B cell (primary cell): Measurements from ENCODE around the gene SPATA2. TPM values are rescaled to one million over a fixed set of nuclear protein-coding genes. Genes with fewer than 3 reads are reported as not detected.

Experiments
- ATAC-seq: fragments of 200-7000 bp; cut with Tn5 transposase; one replicate; pipeline ENCODE4 v1.10.0; 2021; ENCODE audit warnings: low read depth, mild to moderate bottlenecking, moderate number of reproducible peaks, moderate library complexity
- CTCF ChIA-PET: fragments of 350-600 bp; sonication (Branson Sonifier 250); formaldehyde crosslinking; loops from one replicate; lab custom pipeline; 2021; ENCODE audit warnings: antibody characterized with exemption, inconsistent platforms; lab: Charles Lee
- POLR2A ChIA-PET: fragments of 350-600 bp; sonication (Branson Sonifier 250); formaldehyde crosslinking; loops from one replicate; lab custom pipeline; 2021; ENCODE audit warnings: antibody characterized with exemption; lab: Charles Lee
- DNase-seq: peaks from one replicate; pipeline ENCODE4 v3.0.0; 2013
- H2AFZ ChIP-seq: 2 replicates; pipeline ENCODE4 v1.6.1; 2012; ENCODE audit warnings: mild to moderate bottlenecking, low read depth, low read length; ENCODE audit not compliant: insufficient read depth, poor library complexity, severe bottlenecking
- H3K27ac ChIP-seq, 2 donors: 1 replicate in 1 of 2; 2 replicates in 1 of 2; pipeline ENCODE4 v1.5.1; 2012 to 2013; ENCODE audit warnings: low read length in 2 of 2, mild to moderate bottlenecking in 2 of 2, moderate library complexity in 1 of 2
- H3K27me3 ChIP-seq, 4 experiments: fragments of 200-600 bp in 1 of 4; sonication (generic) in 1 of 4; replicated peaks in 1 of 4; 1 replicate in 2 of 4; 2 replicates in 2 of 4; pipeline versions ENCODE4 v1.6.1 to v1.7.0; 2013 to 2016; ENCODE audit warnings: low read length in 3 of 4, mild to moderate bottlenecking in 2 of 4, mixed read lengths in 1 of 4, moderate library complexity in 1 of 4; ENCODE audit not compliant: insufficient read depth in 4 of 4, control insufficient read depth in 3 of 4; ENCODE audit errors: control extremely low read depth in 1 of 4
- H3K36me3 ChIP-seq, 2 experiments: replicated peaks in 1 of 2; 1 replicate in 1 of 2; 2 replicates in 1 of 2; pipeline versions ENCODE4 v1.6.1 to v1.7.1; 2013; ENCODE audit warnings: low read length in 1 of 2; ENCODE audit not compliant: insufficient read depth in 2 of 2, control insufficient read depth in 1 of 2; ENCODE audit errors: control extremely low read depth in 1 of 2, extremely low read depth in 1 of 2
- H3K4me1 ChIP-seq, 2 donors: fragments of 200-600 bp in 1 of 2; sonication (generic) in 1 of 2; 1 replicate in 1 of 2; 2 replicates in 1 of 2; pipeline versions ENCODE4 v1.5.1 to v1.6.1; 2013 to 2017; ENCODE audit warnings: low read length in 2 of 2; ENCODE audit not compliant: control insufficient read depth in 2 of 2, insufficient read depth in 2 of 2
- H3K4me2 ChIP-seq: replicated peaks from 2 replicates; pipeline ENCODE3; 2012; ENCODE audit warnings: mild to moderate bottlenecking, low read depth, low read length; ENCODE audit not compliant: poor library complexity, severe bottlenecking
- H3K4me3 ChIP-seq, 5 experiments: fragments of 200-600 bp in 1 of 5; sonication (generic) in 1 of 5; 1 replicate in 3 of 5; 2 replicates in 2 of 5; pipeline versions ENCODE4 v1.5.1 to v1.7.0; 2011 to 2016; ENCODE audit warnings: low read length in 4 of 5, mild to moderate bottlenecking in 4 of 5, low read depth in 2 of 5, control low read depth in 1 of 5, moderate library complexity in 1 of 5; ENCODE audit not compliant: insufficient read depth in 1 of 5; ENCODE audit errors: control extremely low read depth in 1 of 5, extremely low read depth in 1 of 5
- H3K79me2 ChIP-seq: fragments of 200-600 bp; sonication (generic); one replicate; pipeline ENCODE4 v1.6.0; 2016; ENCODE audit warnings: low read length; ENCODE audit not compliant: control insufficient read depth, insufficient read depth
- H3K9ac ChIP-seq: fragments of 200-600 bp; sonication (generic); 2 replicates; pipeline ENCODE4 v1.6.1; 2017; ENCODE audit warnings: mild to moderate bottlenecking, low read length, moderate library complexity
- H3K9me3 ChIP-seq, 3 donors: one replicate each; pipeline versions ENCODE4 v1.6.1 to v1.7.1; 2013; ENCODE audit warnings: low read length in 2 of 3; ENCODE audit not compliant: control insufficient read depth in 2 of 3, insufficient read depth in 1 of 3; ENCODE audit errors: control extremely low read depth in 1 of 3
- H4K20me1 ChIP-seq: 2 replicates; pipeline ENCODE4 v1.6.0; 2012; ENCODE audit warnings: mild to moderate bottlenecking, low read length; ENCODE audit not compliant: insufficient read depth, control insufficient read depth, poor library complexity, severe bottlenecking
- H3K27ac Mint-ChIP-seq: one replicate; pipeline ENCODE4 v1.8.0; 2021; ENCODE audit warnings: mixed read lengths
- H3K27me3 Mint-ChIP-seq: one replicate; pipeline ENCODE4 v1.8.0; 2021; ENCODE audit warnings: mixed read lengths
- H3K4me1 Mint-ChIP-seq: one replicate; pipeline ENCODE4 v1.8.0; 2021; ENCODE audit warnings: mixed read lengths
- H3K4me3 Mint-ChIP-seq: one replicate; pipeline ENCODE4 v1.8.0; 2021; ENCODE audit warnings: mixed read lengths
- H3K9me3 Mint-ChIP-seq: one replicate; pipeline ENCODE4 v1.8.0; 2022; ENCODE audit warnings: mixed read lengths; ENCODE audit not compliant: insufficient read depth
- CTCF ChIP-seq: fragments of 200-600 bp; IDR thresholded peaks from one replicate; pipeline ENCODE4 v1.8.0; 2022; ENCODE audit warnings: antibody characterized with exemption, mild to moderate bottlenecking
- EZH2 ChIP-seq: IDR thresholded peaks from 2 replicates; pipeline ENCODE4 v1.6.1; 2012; ENCODE audit warnings: borderline replicate concordance, low read depth, mild to moderate bottlenecking, moderate library complexity, low read length; ENCODE audit not compliant: insufficient read depth, poor library complexity, severe bottlenecking
- WGBS: methylation state at CpG from one replicate; pipeline ENCODE4 v1.1.5; 2013; ENCODE audit warnings: missing lambda C conversion rate; ENCODE audit not compliant: insufficient coverage; 5-methylcytosine and 5-hydroxymethylcytosine counted together
- intact Hi-C: fragments of 100-400 bp; cut with micrococcal nuclease; formaldehyde crosslinking; loops from one replicate; pipeline ENCODE4 v1.10.0; 2022
- polyA plus RNA-seq: library from polyadenylated mRNA; depleted of rRNA; stranded (reverse); fragments of >200 nt; gene quantifications from 2 replicates; pipeline ENCODE4 v1.2.3, GENCODE V29; 2012
- total RNA-seq, 2 donors: library from RNA; stranded (reverse); fragments of 120-200 nt in 1 of 2; gene quantifications; 1 replicate in 1 of 2; 2 replicates in 1 of 2; pipeline versions ENCODE4 v1.2.3 to v1.2.4, GENCODE V29; 2013 to 2022

The SPATA2 gene
- total and polyA plus RNA-seq, 2 donors (not counting 1 experiment from before 2014, with no cell fraction given): 10.7 to 20.0 TPM

- CTCF ChIA-PET: no interaction called here
- no peaks in the 10 kb centered on the region for H3K4me1 ChIP-seq
- POLR2A ChIA-PET: no interaction called here
- H3K4me3 ChIP-seq: no peak overlapping the region
- no peaks in the 10 kb centered on the region for H3K27me3 Mint-ChIP-seq
- H3K27me3 ChIP-seq: no peaks in the 10 kb centered on the region
- no peak for DNase-seq
- no peak overlapping the region for H3K27ac Mint-ChIP-seq
- no peak overlapping the region for H3K4me3 Mint-ChIP-seq
- TF ChIP-seq EZH2 (no peak), CTCF (no peak)
- no peak overlapping the region for H3K4me2 ChIP-seq
- no peak overlapping the region for H2AFZ ChIP-seq
- peaks cover 6% of the 10 kb centered on the region for H3K4me1 Mint-ChIP-seq
- intact Hi-C loops: no loop called here
- no peaks in the 10 kb centered on the region for H4K20me1 ChIP-seq
- no peak overlapping the region for H3K9ac ChIP-seq
- peaks cover 0 to 58% of the 10 kb centered on the region in 2 experiments for H3K36me3 ChIP-seq
- no peaks in the 10 kb centered on the region for H3K9me3 ChIP-seq
- no peak for ATAC-seq
- 100% methylated on average over 1 of the region's 5 CpGs for WGBS
- H3K9me3 Mint-ChIP-seq: no peaks in the 10 kb centered on the region
- H3K27ac ChIP-seq: no peak overlapping the region
- no peaks in the 10 kb centered on the region for H3K79me2 ChIP-seq
Observed at GRCh38 chr20:49868964-49869363, 46.4 kb downstream of the SPATA2 start.

- no peak overlapping the region for H3K4me3 ChIP-seq
- CTCF ChIA-PET: no interaction called here
- H3K9ac ChIP-seq: no peak overlapping the region
- no peak overlapping the region for H2AFZ ChIP-seq
- POLR2A ChIA-PET: no interaction called here
- Mint-ChIP-seq H3K27ac (no peak overlapping the region), H3K4me1 (peaks cover 6% of the 10 kb centered on the region), H3K27me3 (no peaks in the 10 kb centered on the region), H3K9me3 (no peaks in the 10 kb centered on the region), H3K4me3 (no peak overlapping the region)
- H3K4me1 ChIP-seq: no peaks in the 10 kb centered on the region
- TF ChIP-seq EZH2: no peak
- no peak for TF ChIP-seq CTCF
- no peaks in the 10 kb centered on the region for H3K27me3 ChIP-seq
- no peaks in the 10 kb centered on the region for H4K20me1 ChIP-seq
- WGBS: no CpG with 5 or more reads among the region's 3 CpGs
- H3K79me2 ChIP-seq: no peaks in the 10 kb centered on the region
- no peak for ATAC-seq
- H3K36me3 ChIP-seq: peaks cover 0 to 57% of the 10 kb centered on the region in 2 experiments
- H3K4me2 ChIP-seq: no peak overlapping the region
- no peaks in the 10 kb centered on the region for H3K9me3 ChIP-seq
- intact Hi-C loops: no loop called here
- no peak overlapping the region for H3K27ac ChIP-seq
- no peak for DNase-seq
Observed at GRCh38 chr20:49868538-49868937, 46.8 kb downstream of the SPATA2 start.
